OCI-M1 (cell line): ENCODE measurements around the gene SH3YL1.

Experiments
- DNase-seq: peaks from one replicate; lab custom pipeline; 2025; lab: John Stamatoyannopoulos, UW

The SH3YL1 gene

GRCh38 chr2:177733-178132 is 86.1 kb downstream of the SH3YL1 start:
- DNase-seq = no peak

GRCh38 chr2:176917-177316 is 86.9 kb downstream of the SH3YL1 start:
- DNase-seq = no peak

GRCh38 chr2:175880-176820 is 87.7 kb downstream of the SH3YL1 start:
- no peak for DNase-seq

- no peak for DNase-seq
Observed at GRCh38 chr2:175161-175786, 88.6 kb downstream of the SH3YL1 start.

- DNase-seq = peak; percentile 9
Observed at GRCh38 chr2:172120-172519, 91.7 kb downstream of the SH3YL1 start.

GRCh38 chr2:169741-170140 is 94.1 kb downstream of the SH3YL1 start:
- no peak for DNase-seq
